HepG2 (cell line): ENCODE measurements around the gene C1RL. TPM values are rescaled to one million over a fixed set of nuclear protein-coding genes. Genes with fewer than 3 reads are reported as not detected.

Experiments
- HNRNPL ChIP-seq: fragments of 200-400 bp; formaldehyde crosslinking; IDR thresholded peaks from 2 replicates; pipeline ENCODE4 v1.6.1; 2017; ENCODE audit warnings: mild to moderate bottlenecking, low read depth, low read length
- MXI1 ChIP-seq: IDR thresholded peaks from 3 replicates; pipeline ENCODE4 v1.6.1; 2012; ENCODE audit warnings: low read depth, low read length, inconsistent platforms, borderline replicate concordance
- ZNF317 ChIP-seq: sonication (generic); formaldehyde crosslinking; IDR thresholded peaks from 2 replicates; pipeline ENCODE4 v1.5.0; 2020; ENCODE audit warnings: mild to moderate bottlenecking, missing genetic modification reagents
- ZNF329 ChIP-seq: sonication (generic); formaldehyde crosslinking; IDR thresholded peaks from 2 replicates; pipeline ENCODE4 v1.9.0; 2021; ENCODE audit warnings: low read depth, mild to moderate bottlenecking, missing genetic modification reagents
- polyA plus RNA-seq, 8 experiments: library from polyadenylated mRNA; depleted of rRNA in 3 of 8; stranded (reverse) in 7 of 8; unstranded in 1 of 8; fragments of >200 nt; fragmentation: Illumina TruSeq in 4 of 8; extraction: Trizol in 4 of 8; gene quantifications; 2 replicates each; pipeline versions ENCODE4 v1.2.1 to v1.2.3, GENCODE V29; 2011 to 2016; ENCODE audit warnings: low read depth in 4 of 8, missing spikeins in 1 of 8, mixed read lengths in 1 of 8; ENCODE audit not compliant: insufficient read depth in 1 of 8
- total RNA-seq, 5 experiments: library from RNA; depleted of rRNA; stranded (reverse); fragments of >200 nt; fragmentation: Illumina TruSeq; extraction: Trizol; gene quantifications; 2 replicates each; pipeline ENCODE4 v1.2.3, GENCODE V29; 2016; ENCODE audit warnings: low read depth in 1 of 5
- TF ChIP-seq, protein P1 (sequence below): sonication (generic); formaldehyde crosslinking; IDR thresholded peaks from 2 replicates; pipeline ENCODE4 v1.9.0; 2021; ENCODE audit warnings: mild to moderate bottlenecking, missing genetic modification reagents
- TF ChIP-seq, protein P2 (sequence below): sonication (generic); formaldehyde crosslinking; conservative IDR thresholded peaks from 2 replicates; pipeline ENCODE4 v1.4.0; 2020; ENCODE audit warnings: missing genetic modification reagents
- TF ChIP-seq, protein P3 (sequence below): sonication (generic); formaldehyde crosslinking; IDR thresholded peaks from 2 replicates; pipeline ENCODE4 v1.5.1; 2020; ENCODE audit warnings: mild to moderate bottlenecking, missing genetic modification reagents, borderline replicate concordance

C1RL gene
- total and polyA plus RNA-seq, 2 of the 13 experiments (the other 11 are each of a cell fraction or from before 2014, with no cell fraction given) = 28.9 to 53.1 TPM

DNA sequence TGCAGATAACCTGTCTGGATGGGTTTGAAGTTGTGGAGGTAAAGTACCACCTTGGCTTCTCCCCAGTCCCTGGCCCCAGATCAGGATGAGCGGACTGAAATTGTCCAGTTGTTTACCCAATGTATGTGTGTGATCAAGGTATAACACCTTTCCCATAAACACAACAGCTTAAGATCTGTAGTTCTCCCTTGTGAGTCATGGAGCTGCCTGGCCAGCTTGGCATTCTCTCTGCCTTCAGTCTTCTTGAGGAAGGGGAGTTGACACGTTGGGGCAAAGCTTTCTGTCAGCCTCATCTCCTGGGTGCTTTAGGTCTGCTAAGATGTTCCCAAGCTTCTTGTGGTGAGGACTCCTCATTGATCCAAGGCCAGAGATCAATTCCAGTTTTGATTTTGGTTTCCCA is 42.4 kb downstream of the C1RL start (continued):
- TF ChIP-seq, protein P1, sequence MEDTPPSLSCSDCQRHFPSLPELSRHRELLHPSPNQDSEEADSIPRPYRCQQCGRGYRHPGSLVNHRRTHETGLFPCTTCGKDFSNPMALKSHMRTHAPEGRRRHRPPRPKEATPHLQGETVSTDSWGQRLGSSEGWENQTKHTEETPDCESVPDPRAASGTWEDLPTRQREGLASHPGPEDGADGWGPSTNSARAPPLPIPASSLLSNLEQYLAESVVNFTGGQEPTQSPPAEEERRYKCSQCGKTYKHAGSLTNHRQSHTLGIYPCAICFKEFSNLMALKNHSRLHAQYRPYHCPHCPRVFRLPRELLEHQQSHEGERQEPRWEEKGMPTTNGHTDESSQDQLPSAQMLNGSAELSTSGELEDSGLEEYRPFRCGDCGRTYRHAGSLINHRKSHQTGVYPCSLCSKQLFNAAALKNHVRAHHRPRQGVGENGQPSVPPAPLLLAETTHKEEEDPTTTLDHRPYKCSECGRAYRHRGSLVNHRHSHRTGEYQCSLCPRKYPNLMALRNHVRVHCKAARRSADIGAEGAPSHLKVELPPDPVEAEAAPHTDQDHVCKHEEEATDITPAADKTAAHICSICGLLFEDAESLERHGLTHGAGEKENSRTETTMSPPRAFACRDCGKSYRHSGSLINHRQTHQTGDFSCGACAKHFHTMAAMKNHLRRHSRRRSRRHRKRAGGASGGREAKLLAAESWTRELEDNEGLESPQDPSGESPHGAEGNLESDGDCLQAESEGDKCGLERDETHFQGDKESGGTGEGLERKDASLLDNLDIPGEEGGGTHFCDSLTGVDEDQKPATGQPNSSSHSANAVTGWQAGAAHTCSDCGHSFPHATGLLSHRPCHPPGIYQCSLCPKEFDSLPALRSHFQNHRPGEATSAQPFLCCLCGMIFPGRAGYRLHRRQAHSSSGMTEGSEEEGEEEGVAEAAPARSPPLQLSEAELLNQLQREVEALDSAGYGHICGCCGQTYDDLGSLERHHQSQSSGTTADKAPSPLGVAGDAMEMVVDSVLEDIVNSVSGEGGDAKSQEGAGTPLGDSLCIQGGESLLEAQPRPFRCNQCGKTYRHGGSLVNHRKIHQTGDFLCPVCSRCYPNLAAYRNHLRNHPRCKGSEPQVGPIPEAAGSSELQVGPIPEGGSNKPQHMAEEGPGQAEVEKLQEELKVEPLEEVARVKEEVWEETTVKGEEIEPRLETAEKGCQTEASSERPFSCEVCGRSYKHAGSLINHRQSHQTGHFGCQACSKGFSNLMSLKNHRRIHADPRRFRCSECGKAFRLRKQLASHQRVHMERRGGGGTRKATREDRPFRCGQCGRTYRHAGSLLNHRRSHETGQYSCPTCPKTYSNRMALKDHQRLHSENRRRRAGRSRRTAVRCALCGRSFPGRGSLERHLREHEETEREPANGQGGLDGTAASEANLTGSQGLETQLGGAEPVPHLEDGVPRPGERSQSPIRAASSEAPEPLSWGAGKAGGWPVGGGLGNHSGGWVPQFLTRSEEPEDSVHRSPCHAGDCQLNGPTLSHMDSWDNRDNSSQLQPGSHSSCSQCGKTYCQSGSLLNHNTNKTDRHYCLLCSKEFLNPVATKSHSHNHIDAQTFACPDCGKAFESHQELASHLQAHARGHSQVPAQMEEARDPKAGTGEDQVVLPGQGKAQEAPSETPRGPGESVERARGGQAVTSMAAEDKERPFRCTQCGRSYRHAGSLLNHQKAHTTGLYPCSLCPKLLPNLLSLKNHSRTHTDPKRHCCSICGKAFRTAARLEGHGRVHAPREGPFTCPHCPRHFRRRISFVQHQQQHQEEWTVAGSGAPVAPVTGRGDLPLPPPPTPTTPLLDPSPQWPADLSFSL (CRISPR knock-in tag) = no peak
- TF ChIP-seq MXI1 (no peak), ZNF329 (no peak), ZNF317 (CRISPR knock-in tag) (no peak), HNRNPL (no peak)
- TF ChIP-seq, protein P2, sequence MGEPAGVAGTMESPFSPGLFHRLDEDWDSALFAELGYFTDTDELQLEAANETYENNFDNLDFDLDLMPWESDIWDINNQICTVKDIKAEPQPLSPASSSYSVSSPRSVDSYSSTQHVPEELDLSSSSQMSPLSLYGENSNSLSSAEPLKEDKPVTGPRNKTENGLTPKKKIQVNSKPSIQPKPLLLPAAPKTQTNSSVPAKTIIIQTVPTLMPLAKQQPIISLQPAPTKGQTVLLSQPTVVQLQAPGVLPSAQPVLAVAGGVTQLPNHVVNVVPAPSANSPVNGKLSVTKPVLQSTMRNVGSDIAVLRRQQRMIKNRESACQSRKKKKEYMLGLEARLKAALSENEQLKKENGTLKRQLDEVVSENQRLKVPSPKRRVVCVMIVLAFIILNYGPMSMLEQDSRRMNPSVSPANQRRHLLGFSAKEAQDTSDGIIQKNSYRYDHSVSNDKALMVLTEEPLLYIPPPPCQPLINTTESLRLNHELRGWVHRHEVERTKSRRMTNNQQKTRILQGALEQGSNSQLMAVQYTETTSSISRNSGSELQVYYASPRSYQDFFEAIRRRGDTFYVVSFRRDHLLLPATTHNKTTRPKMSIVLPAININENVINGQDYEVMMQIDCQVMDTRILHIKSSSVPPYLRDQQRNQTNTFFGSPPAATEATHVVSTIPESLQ (CRISPR knock-in tag) = no peak
- TF ChIP-seq, protein P3, sequence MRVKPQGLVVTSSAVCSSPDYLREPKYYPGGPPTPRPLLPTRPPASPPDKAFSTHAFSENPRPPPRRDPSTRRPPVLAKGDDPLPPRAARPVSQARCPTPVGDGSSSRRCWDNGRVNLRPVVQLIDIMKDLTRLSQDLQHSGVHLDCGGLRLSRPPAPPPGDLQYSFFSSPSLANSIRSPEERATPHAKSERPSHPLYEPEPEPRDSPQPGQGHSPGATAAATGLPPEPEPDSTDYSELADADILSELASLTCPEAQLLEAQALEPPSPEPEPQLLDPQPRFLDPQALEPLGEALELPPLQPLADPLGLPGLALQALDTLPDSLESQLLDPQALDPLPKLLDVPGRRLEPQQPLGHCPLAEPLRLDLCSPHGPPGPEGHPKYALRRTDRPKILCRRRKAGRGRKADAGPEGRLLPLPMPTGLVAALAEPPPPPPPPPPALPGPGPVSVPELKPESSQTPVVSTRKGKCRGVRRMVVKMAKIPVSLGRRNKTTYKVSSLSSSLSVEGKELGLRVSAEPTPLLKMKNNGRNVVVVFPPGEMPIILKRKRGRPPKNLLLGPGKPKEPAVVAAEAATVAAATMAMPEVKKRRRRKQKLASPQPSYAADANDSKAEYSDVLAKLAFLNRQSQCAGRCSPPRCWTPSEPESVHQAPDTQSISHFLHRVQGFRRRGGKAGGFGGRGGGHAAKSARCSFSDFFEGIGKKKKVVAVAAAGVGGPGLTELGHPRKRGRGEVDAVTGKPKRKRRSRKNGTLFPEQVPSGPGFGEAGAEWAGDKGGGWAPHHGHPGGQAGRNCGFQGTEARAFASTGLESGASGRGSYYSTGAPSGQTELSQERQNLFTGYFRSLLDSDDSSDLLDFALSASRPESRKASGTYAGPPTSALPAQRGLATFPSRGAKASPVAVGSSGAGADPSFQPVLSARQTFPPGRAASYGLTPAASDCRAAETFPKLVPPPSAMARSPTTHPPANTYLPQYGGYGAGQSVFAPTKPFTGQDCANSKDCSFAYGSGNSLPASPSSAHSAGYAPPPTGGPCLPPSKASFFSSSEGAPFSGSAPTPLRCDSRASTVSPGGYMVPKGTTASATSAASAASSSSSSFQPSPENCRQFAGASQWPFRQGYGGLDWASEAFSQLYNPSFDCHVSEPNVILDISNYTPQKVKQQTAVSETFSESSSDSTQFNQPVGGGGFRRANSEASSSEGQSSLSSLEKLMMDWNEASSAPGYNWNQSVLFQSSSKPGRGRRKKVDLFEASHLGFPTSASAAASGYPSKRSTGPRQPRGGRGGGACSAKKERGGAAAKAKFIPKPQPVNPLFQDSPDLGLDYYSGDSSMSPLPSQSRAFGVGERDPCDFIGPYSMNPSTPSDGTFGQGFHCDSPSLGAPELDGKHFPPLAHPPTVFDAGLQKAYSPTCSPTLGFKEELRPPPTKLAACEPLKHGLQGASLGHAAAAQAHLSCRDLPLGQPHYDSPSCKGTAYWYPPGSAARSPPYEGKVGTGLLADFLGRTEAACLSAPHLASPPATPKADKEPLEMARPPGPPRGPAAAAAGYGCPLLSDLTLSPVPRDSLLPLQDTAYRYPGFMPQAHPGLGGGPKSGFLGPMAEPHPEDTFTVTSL (CRISPR knock-in tag) = no peak
